ENCODE results near the gene SEMA6A. TPM values are rescaled to one million over a fixed set of nuclear protein-coding genes. Genes with fewer than 3 reads are reported as not detected.

Gene SEMA6A, protein sequence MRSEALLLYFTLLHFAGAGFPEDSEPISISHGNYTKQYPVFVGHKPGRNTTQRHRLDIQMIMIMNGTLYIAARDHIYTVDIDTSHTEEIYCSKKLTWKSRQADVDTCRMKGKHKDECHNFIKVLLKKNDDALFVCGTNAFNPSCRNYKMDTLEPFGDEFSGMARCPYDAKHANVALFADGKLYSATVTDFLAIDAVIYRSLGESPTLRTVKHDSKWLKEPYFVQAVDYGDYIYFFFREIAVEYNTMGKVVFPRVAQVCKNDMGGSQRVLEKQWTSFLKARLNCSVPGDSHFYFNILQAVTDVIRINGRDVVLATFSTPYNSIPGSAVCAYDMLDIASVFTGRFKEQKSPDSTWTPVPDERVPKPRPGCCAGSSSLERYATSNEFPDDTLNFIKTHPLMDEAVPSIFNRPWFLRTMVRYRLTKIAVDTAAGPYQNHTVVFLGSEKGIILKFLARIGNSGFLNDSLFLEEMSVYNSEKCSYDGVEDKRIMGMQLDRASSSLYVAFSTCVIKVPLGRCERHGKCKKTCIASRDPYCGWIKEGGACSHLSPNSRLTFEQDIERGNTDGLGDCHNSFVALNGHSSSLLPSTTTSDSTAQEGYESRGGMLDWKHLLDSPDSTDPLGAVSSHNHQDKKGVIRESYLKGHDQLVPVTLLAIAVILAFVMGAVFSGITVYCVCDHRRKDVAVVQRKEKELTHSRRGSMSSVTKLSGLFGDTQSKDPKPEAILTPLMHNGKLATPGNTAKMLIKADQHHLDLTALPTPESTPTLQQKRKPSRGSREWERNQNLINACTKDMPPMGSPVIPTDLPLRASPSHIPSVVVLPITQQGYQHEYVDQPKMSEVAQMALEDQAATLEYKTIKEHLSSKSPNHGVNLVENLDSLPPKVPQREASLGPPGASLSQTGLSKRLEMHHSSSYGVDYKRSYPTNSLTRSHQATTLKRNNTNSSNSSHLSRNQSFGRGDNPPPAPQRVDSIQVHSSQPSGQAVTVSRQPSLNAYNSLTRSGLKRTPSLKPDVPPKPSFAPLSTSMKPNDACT
- total RNA-seq, result 31.0 and 46.4 TPM in 2 replicates

DNA sequence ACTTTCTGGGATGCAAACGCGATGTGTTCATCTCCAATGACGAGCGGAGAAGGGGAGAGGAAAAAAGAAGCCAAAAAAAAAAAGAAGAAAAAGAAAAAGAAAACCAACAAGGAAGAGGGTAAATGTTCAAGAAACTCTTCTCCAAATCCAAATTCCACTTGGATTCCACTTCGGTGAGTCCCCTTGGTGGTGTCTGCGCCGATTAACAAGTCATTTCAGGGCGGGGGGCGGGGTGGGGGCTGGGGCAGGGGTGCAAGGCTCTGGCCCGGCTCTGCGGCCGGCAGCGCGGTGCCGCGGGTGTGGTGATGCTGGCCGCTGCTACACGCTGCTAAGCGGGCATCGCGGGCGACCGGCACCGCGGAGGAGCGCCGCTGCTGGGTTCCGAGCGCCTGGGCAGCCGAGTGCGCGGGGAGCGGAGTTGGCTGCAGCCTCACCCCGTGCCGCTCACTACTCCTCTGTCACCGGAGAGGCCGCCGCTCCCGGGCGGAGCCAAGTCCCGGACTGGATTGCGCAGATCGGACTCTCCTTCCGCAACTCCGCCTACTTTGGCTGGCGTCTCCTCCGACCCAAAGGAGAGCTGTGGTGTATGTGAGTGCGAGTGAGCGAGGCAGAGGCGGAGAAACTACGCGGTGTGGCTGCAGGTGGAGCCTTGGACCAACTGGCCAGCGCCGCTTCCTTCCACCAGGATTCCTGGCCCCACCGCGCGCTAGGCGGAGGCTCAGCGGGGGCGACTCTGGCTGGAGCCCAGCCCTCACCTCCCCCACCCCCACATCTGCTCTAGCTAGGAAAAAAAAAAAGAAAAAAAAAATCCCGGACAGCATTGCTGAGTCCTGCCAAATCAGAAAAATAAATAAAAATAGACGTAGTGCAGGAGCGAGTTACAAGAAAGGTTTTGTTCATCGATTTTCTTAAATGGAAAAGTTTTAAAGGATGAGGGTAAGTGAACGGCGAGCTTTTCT, at the start of gene SEMA6A:
TSS of gene SEMA6A (minus strand) at position 457 of the 959 bp plus-strand sequence. CDS start 69,879 bp downstream, outside the sequence.

